Measurements from ENCODE around the gene KLHL42.

Gene KLHL42

GRCh38 chr12:27780612-27781408, 777 bp downstream of the KLHL42 start:
- peak; percentile 78 for DNase-seq

- no peak for DNase-seq
These were observed 1.6 kb downstream of the KLHL42 start for GRCh38 chr12:27781680-27782079.

GRCh38 chr12:27782481-27782880, 2.4 kb downstream of the KLHL42 start:
- no peak for DNase-seq

GRCh38 chr12:27785882-27786570, 6.0 kb downstream of the KLHL42 start:
- no peak for DNase-seq

- no peak for DNase-seq
These were observed 7.5 kb downstream of the KLHL42 start for GRCh38 chr12:27787559-27787958.

- DNase-seq, result no peak
These were observed 10.1 kb downstream of the KLHL42 start for GRCh38 chr12:27790179-27790578.

GRCh38 chr12:27794818-27795584, 15.0 kb downstream of the KLHL42 start:
- no peak for DNase-seq

- no peak for DNase-seq
These were observed 16.1 kb downstream of the KLHL42 start for GRCh38 chr12:27796128-27796527.

GRCh38 chr12:27797301-27798025, 17.4 kb downstream of the KLHL42 start:
- no peak for DNase-seq

- DNase-seq, result no peak
These were observed 20.8 kb downstream of the KLHL42 start for GRCh38 chr12:27800819-27801218.

GRCh38 chr12:27801630-27802029, 21.6 kb downstream of the KLHL42 start:
- peak; percentile 32 for DNase-seq

- DNase-seq, result no peak
These were observed 22.5 kb downstream of the KLHL42 start for GRCh38 chr12:27802511-27802910.

GRCh38 chr12:27802936-27803335, 22.9 kb downstream of the KLHL42 start:
- DNase-seq, result peak; percentile 35

GRCh38 chr12:27805238-27805637, 25.2 kb downstream of the KLHL42 start:
- no peak for DNase-seq

GRCh38 chr12:27806259-27806658, 26.2 kb downstream of the KLHL42 start:
- peak; percentile 35 for DNase-seq

- DNase-seq, result peak; percentile 47
These were observed 27.1 kb downstream of the KLHL42 start for GRCh38 chr12:27807063-27807703.

- no peak for DNase-seq
These were observed 28.8 kb downstream of the KLHL42 start for GRCh38 chr12:27808841-27809240.

GRCh38 chr12:27810756-27811155, 30.7 kb downstream of the KLHL42 start:
- DNase-seq, result no peak

GRCh38 chr12:27812502-27812901, 32.5 kb downstream of the KLHL42 start:
- DNase-seq, result no peak

GRCh38 chr12:27814411-27814810, 34.4 kb downstream of the KLHL42 start:
- DNase-seq, result no peak

- DNase-seq, result peak; percentile 46
These were observed 35.0 kb downstream of the KLHL42 start for GRCh38 chr12:27814851-27815591.

- no peak for DNase-seq
These were observed 37.7 kb downstream of the KLHL42 start for GRCh38 chr12:27817766-27818165.

All from islet precursor cell (in vitro differentiated cells).